K562 (cell line): ENCODE measurements around the gene MOGAT2. TPM values are rescaled to one million over a fixed set of nuclear protein-coding genes. Genes with fewer than 3 reads are reported as not detected.

Experiments
- CAMTA2 ChIP-seq: fragments of 250-450 bp; sonication (Bioruptor Pico); conservative IDR thresholded peaks from 2 replicates; pipeline ENCODE4 v1.5.1; 2022
- EZH2 ChIP-seq: IDR thresholded peaks from 2 replicates; pipeline ENCODE4 v1.6.1; 2012; ENCODE audit warnings: low read depth, mild to moderate bottlenecking, inconsistent platforms, low read length, borderline replicate concordance
- L3MBTL2 ChIP-seq: fragments of 450-650 bp; IDR thresholded peaks from 2 replicates; pipeline ENCODE4 v1.6.1; 2016; ENCODE audit warnings: mild to moderate bottlenecking, moderate library complexity
- SMAD3 ChIP-seq: fragments of 450-650 bp; formaldehyde crosslinking; conservative IDR thresholded peaks from 2 replicates; pipeline ENCODE4 v1.4.0; 2020; ENCODE audit warnings: mild to moderate bottlenecking
- STAT5A ChIP-seq: IDR thresholded peaks from 2 replicates; pipeline ENCODE4 v1.6.1; 2012; ENCODE audit warnings: low read length, inconsistent platforms, borderline replicate concordance
- TOE1 ChIP-seq, 2 experiments: fragments of 450-650 bp in 1 of 2; sonication (generic) in 1 of 2; formaldehyde crosslinking in 1 of 2; IDR thresholded peaks; 2 replicates each; pipeline versions ENCODE4 v1.7.1 to v1.8.0; 2016 to 2022; ENCODE audit warnings: borderline replicate concordance in 2 of 2, mild to moderate bottlenecking in 2 of 2, antibody characterized with exemption in 1 of 2, inconsistent platforms in 1 of 2, low read depth in 1 of 2, missing genetic modification reagents in 1 of 2, moderate library complexity in 1 of 2
- YBX1 ChIP-seq: fragments of 450-650 bp; IDR thresholded peaks from 2 replicates; pipeline ENCODE4 v1.7.1; 2016; ENCODE audit warnings: mild to moderate bottlenecking
- ZNF384 ChIP-seq: IDR thresholded peaks from 2 replicates; pipeline ENCODE4 v1.6.1; 2012; ENCODE audit warnings: low read depth, low read length, improper control_type of control experiment
- ZNF695 ChIP-seq: fragments of 450-650 bp; formaldehyde crosslinking; IDR thresholded peaks from 2 replicates; pipeline ENCODE4 v1.4.0; 2020; ENCODE audit warnings: mild to moderate bottlenecking, moderate library complexity
- ZNF699 ChIP-seq: fragments of 250-450 bp; sonication (Bioruptor Pico); IDR thresholded peaks from 2 replicates; pipeline ENCODE4 v1.8.0; 2021; ENCODE audit warnings: mild to moderate bottlenecking, moderate library complexity; ENCODE audit not compliant: insufficient replicate concordance
- ZNF764 ChIP-seq: fragments of 250-450 bp; sonication (Bioruptor Pico); IDR thresholded peaks from 2 replicates; pipeline ENCODE4 v1.4.0; 2020; ENCODE audit warnings: low read depth, mild to moderate bottlenecking, moderate library complexity
- polyA plus RNA-seq, 8 experiments: library from polyadenylated mRNA; depleted of rRNA in 4 of 8; stranded (reverse) in 5 of 8; unstranded in 3 of 8; fragments of >200 nt; fragmentation: Nextera tagmentation in 2 of 8; fragmentation: Illumina TruSeq in 1 of 8; extraction: Ambion mirVana in 2 of 8; extraction: Trizol in 1 of 8; gene quantifications; 2 replicates each; pipeline versions ENCODE4 v1.2.1 to v1.2.3, GENCODE V29; 2011 to 2014; ENCODE audit warnings: inconsistent platforms in 1 of 8, missing spikeins in 1 of 8
- total RNA-seq, 7 experiments: library from RNA; depleted of rRNA in 6 of 7; stranded (reverse); fragments of >200 nt in 6 of 7; fragmentation: Illumina TruSeq in 2 of 7; extraction: Trizol in 2 of 7; gene quantifications; 2 replicates each; pipeline versions ENCODE4 v1.2.1 to v1.2.3, GENCODE V29; 2011 to 2021; ENCODE audit warnings: low replicate concordance in 1 of 7
- TF ChIP-seq, protein P1 (sequence below), 2 experiments: fragments of 450-650 bp; formaldehyde crosslinking in 1 of 2; IDR thresholded peaks; 2 replicates each; pipeline versions ENCODE4 v1.4.0 to v1.6.1; 2014 to 2020; ENCODE audit warnings: mild to moderate bottlenecking in 2 of 2, borderline replicate concordance in 1 of 2, low read depth in 1 of 2

MOGAT2 gene
- total and polyA plus RNA-seq, 9 of the 15 experiments (the other 6 are each of a cell fraction or from before 2014, with no cell fraction given), result 0.09 TPM; not detected in 7

- TF ChIP-seq ZNF699 (no peak), TOE1 (IDR thresholded peaks at IDR 0.05; ENCODE audit: borderline replicate concordance) (peak; percentile 95), TOE1 (CRISPR knock-in tag; IDR thresholded peaks at IDR 0.05; ENCODE audit: borderline replicate concordance, low read depth) (no peak), L3MBTL2 (peak; percentile 63), SMAD3 (CRISPR knock-in tag) (peak; percentile 33; the same call in 1 of the 2 replicates), EZH2 (no peak), CAMTA2 (CRISPR knock-in tag) (no peak), ZNF695 (CRISPR knock-in tag) (no peak), YBX1 (no peak), STAT5A (peak; percentile 93), ZNF384 (no peak), ZNF764 (no peak)
- TF ChIP-seq, protein P1, sequence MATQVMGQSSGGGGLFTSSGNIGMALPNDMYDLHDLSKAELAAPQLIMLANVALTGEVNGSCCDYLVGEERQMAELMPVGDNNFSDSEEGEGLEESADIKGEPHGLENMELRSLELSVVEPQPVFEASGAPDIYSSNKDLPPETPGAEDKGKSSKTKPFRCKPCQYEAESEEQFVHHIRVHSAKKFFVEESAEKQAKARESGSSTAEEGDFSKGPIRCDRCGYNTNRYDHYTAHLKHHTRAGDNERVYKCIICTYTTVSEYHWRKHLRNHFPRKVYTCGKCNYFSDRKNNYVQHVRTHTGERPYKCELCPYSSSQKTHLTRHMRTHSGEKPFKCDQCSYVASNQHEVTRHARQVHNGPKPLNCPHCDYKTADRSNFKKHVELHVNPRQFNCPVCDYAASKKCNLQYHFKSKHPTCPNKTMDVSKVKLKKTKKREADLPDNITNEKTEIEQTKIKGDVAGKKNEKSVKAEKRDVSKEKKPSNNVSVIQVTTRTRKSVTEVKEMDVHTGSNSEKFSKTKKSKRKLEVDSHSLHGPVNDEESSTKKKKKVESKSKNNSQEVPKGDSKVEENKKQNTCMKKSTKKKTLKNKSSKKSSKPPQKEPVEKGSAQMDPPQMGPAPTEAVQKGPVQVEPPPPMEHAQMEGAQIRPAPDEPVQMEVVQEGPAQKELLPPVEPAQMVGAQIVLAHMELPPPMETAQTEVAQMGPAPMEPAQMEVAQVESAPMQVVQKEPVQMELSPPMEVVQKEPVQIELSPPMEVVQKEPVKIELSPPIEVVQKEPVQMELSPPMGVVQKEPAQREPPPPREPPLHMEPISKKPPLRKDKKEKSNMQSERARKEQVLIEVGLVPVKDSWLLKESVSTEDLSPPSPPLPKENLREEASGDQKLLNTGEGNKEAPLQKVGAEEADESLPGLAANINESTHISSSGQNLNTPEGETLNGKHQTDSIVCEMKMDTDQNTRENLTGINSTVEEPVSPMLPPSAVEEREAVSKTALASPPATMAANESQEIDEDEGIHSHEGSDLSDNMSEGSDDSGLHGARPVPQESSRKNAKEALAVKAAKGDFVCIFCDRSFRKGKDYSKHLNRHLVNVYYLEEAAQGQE (IDR thresholded peaks at IDR 0.05; ENCODE audit: borderline replicate concordance), result 0 out of 2 replicates have a peak, but pooled peaks have one; percentile 17
- TF ChIP-seq, protein P1 (CRISPR knock-in tag; IDR thresholded peaks at IDR 0.05; ENCODE audit: low read depth), result no peak
Observed at GRCh38 chr11:75689863-75690609, 27.6 kb upstream of the MOGAT2 start (continued).
